ENCODE measurements around the gene SDSL. TPM values are rescaled to one million over a fixed set of nuclear protein-coding genes. Genes with fewer than 3 reads are reported as not detected.

Gene SDSL
- total RNA-seq, 1 experiment from 2014 or later, result 2.5 TPM

DNA sequence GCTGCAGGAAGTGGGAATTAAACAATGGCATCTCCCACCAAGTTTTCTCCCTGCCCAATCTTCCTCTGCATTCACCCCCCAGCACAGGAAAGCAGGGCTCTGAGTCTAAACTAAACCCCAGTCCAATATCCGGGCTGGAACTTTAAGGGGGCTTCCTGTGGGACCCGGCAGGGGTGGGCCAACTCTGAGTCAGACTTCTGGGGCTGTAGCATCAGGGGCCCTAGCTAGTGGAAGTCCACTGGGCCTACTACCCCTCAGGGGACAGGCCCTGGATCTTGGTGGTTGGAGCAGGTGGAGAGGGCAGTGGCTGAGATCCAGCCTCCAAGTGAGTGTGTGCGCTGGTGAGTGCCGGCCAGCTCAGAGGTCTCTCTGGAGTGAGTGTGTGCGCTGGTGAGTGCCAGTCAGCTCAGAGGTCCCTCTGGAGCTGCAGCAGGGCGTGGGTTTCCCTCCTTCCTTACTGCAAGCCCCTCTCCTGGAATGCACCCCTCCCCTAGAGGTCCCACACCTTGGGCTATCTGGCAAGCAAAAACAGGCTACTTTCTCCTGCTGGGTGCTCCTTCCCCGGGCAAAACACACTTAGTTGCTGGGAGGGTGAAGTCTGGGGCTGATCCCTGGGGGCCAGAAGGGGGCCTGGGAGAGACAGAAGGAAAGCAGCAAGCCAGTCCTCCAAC lies 55.1 kb downstream of the SDSL start:
- no peak for DNase-seq (ENCODE audit: extremely low read depth, low read depth)

DNA sequence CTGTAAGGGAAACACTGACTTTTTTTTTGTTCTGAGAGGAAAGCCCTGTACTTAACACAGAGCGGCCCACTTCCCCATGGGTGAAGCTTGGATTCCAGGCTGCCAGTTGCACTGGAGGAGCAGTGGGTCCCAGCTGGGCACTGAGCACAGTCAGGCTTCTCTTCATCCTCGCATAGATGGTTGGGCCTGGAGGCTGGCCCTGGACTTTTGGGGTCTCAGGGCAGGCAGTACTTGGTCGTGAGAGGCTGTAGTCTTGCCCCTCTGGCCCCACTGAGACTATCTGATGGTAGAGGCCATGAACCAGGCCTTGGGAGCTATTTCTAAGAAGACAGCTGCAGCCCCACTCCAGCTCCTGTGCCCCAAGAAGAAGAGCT lies 55.6 kb downstream of the SDSL start:
- DNase-seq (ENCODE audit: extremely low read depth, low read depth), result no peak

DNA sequence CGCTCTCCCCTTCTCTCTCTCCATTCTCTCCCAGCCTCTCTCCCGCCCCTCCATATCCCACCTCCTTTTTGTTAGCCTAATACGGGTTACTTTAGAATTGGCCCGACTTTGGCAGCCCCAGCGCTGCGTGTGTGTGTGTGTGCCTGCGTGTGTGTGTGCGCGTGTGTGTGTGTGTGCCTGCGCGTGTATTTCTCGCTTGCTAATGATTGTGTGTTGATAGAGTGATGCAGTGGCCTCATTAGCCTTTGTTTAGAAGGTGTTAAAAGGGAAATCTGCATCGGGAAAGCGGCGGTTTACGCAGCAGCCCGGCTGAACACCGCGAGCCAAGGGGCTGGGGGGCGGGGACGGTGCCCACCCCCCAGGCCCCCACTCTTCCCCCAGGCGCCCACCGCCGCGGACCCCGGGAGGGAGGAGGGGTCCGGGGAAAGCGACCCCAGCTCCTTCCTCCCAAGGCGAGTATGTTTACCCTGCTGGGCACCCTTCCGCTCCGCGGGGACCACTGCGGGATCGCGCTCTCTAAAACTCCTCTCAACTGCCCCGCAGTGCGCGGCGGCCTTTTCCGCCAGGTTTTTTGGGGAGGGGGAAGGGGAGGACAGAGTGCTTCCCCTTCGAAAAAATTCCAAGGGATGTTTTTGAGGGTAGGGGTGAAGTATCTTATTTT lies 56.3 kb downstream of the SDSL start:
- DNase-seq (ENCODE audit: extremely low read depth, low read depth), result no peak

DNA sequence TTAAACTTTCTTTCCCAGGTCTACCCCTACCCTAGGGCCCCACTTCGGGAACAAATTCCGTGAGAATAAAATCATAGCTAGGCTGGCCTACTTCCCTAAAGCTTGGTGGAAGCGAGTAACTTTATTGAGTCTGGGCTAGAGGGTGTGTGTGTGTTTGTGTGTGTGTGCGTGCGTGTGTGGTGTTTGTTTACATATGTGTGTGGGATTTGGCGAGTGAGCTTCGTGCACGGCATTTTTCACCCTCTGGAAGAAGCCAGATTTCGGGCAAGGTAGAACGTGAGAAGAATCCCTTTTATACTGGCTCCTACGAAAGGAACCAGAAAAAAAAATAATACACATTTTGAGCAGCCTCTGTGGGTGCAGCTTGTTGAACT lies 57.0 kb downstream of the SDSL start:
- no peak for DNase-seq (ENCODE audit: extremely low read depth, low read depth)

DNA sequence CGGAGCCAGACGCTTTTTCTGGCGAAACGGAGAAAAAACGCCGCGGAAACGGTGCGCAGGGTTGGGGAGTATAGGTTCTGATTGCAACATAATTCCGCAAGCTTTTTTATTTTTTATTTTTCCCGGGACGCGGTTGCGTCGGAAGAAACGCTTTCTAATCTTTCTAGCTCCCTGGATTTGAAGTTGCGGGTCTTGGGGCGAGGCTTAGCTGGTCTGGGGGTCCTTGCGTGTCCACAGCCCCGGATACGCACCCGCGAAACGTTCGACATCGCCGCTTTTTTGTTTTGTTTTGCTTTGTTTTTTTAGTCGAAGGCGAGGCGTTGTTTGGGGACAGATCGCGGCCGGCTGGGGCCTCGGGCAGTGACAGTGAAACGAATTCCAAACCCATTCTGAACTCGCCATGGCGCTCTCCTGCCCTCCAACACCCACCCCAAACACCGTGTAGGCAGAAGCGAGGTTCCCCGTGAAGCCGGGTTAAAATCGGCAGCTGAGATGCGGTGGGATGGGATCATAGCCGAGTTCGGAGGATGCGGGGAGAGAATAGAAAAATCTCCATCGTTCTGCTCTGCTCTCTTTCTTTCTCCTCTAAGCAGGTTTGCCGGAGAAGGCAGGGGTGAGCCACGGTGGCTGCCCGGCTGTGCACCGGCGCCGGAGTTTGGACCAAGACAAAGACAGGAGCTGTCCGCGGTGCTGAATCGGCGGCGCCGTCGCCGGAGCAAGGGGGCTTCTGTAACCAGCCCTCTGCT lies 57.6 kb downstream of the SDSL start:
- peak; percentile 19 for DNase-seq (ENCODE audit: extremely low read depth, low read depth)

DNA sequence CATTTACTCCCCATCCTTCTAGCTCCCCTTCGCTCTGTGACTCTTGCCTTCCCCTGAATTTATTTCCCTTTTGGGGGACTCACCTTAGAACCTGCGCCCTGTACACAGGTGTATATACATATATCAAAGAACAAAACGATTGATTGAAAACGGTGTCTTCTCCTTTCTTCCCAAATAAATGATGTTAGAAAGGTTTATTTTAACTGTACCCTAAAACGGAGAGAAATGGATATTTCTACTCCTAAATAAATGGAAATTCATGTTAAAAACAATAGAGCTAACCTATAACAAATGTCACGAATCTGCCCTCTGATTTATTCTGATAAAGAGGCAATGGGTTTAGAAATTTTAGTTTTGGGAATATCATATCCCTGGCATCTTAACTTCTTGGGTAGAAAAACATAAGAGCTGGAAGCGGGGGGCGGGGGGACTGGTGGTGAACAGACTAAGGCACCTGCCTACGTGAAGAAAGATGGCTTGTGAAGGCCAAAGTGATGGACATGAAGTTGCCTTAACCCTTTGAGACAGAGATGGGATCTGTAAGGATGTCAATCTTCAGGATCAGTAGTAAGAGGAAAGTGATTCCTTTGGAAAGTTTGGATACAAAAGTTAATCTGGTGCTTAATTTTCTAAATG lies 58.3 kb downstream of the SDSL start:
- no peak for DNase-seq (ENCODE audit: extremely low read depth, low read depth)

DNA sequence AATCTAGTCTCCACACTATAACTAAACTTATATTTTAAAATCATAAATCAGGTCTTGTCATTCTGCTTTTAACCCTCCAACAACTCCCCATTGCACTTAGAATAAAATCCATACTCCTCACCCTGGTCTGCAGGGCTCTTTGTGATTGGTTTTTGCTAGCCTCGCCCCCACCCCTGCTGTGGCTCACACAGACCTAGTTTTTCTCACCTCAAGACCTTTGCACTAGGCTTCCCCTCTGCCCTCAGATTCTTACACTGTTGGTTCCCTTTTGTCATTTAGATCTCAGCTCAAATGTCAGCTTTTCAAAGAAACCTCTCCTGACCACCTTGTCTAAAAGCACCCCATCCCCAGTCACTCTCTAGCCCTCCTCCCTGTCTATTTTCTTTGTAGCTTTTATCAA lies 60.2 kb downstream of the SDSL start:
- no peak for DNase-seq (ENCODE audit: extremely low read depth, low read depth)

DNA sequence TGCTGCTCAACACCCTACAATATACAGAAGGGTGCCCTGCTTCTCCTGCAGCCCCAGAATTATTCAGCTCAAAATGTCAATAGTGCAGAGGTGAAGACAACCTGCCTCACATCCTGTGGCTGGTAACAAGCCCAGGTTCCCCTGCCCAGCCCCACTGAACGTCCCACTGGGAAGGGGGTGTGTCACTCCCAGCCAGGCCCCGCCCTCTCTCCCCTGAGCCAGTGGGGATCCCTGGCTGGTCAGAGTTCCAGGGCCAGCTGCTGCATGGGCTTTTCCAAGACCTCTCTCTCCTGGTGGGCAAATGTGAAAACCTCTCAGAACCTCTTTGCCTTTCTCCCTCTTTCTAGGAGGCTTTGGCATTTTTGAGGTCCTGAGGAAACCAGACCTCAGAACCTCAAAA lies 63.1 kb downstream of the SDSL start:
- DNase-seq (ENCODE audit: extremely low read depth, low read depth), result no peak

DNA sequence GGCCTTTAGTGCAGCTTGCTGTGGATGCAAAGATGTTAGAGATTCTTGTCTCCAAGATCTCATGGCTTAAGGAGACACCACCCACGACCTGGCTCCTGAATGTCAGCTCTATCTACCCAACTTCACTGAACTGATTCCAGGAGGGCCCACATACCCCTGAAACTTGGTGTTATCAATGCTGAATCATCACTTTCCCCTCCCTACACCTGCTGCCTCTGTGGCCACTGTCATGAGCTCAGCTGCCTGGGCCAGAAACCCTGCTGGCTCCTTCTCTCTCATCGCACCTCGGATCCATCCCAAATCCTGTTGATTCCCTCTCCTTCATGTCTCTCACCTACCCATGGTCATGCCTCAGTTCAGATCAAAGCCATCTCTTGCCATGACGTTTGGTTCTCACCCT lies 64.5 kb downstream of the SDSL start:
- DNase-seq (ENCODE audit: extremely low read depth, low read depth), result no peak

Other genes with a start within 250 kb of the SDSL start
- 54.5 and 61.9 TPM in 2 replicates for gene DDX54, start 236.9 kb upstream of the SDSL start, total RNA-seq (2014; rRNA removed; shearing (Covaris generic))
- gene RITA1, start 236.7 kb upstream of the SDSL start, total RNA-seq (2014; rRNA removed; shearing (Covaris generic)), result 22.3 and 25.9 TPM in 2 replicates
- gene TPCN1, start 200.9 kb upstream of the SDSL start, total RNA-seq (2014; rRNA removed; shearing (Covaris generic)), result 11.3 and 11.4 TPM in 2 replicates
- gene SLC8B1, start 87.3 kb upstream of the SDSL start, total RNA-seq (2014; rRNA removed; shearing (Covaris generic)), result 5.4 and 5.8 TPM in 2 replicates
- gene PLBD2, start 63.8 kb upstream of the SDSL start, total RNA-seq (2014; rRNA removed; shearing (Covaris generic)), result 13.0 and 16.8 TPM in 2 replicates
- gene SDS, start 18.5 kb upstream of the SDSL start, total RNA-seq (2014; rRNA removed; shearing (Covaris generic)), result 0.30 TPM in 1 of 2 replicates, not detected in the other
- gene LHX5, start 49.5 kb downstream of the SDSL start, total RNA-seq (2014; rRNA removed; shearing (Covaris generic)), result 0.22 and 0.40 TPM in 2 replicates